Right kidney (tissue), 1 donor: ENCODE measurements around the gene WBP1.
A peak's percentile ranks its signal among the peaks of the same experiment; 100 is the strongest.
"Not testable (repeated sequence)": the region's sequence is repeated elsewhere in the genome, so short reads cannot be mapped to it uniquely, and the experiment has no call there.

Source experiments
- DNase-seq: peaks from one replicate; pipeline ENCODE4 v3.0.0-alpha.2; 2016

WBP1 gene

GRCh38 chr2:74481431-74481830, 23.2 kb downstream of the WBP1 start:
- no peak for DNase-seq

- DNase-seq, result peak; percentile 94
Observed at GRCh38 chr2:74481961-74482800, 23.9 kb downstream of the WBP1 start.

DNA sequence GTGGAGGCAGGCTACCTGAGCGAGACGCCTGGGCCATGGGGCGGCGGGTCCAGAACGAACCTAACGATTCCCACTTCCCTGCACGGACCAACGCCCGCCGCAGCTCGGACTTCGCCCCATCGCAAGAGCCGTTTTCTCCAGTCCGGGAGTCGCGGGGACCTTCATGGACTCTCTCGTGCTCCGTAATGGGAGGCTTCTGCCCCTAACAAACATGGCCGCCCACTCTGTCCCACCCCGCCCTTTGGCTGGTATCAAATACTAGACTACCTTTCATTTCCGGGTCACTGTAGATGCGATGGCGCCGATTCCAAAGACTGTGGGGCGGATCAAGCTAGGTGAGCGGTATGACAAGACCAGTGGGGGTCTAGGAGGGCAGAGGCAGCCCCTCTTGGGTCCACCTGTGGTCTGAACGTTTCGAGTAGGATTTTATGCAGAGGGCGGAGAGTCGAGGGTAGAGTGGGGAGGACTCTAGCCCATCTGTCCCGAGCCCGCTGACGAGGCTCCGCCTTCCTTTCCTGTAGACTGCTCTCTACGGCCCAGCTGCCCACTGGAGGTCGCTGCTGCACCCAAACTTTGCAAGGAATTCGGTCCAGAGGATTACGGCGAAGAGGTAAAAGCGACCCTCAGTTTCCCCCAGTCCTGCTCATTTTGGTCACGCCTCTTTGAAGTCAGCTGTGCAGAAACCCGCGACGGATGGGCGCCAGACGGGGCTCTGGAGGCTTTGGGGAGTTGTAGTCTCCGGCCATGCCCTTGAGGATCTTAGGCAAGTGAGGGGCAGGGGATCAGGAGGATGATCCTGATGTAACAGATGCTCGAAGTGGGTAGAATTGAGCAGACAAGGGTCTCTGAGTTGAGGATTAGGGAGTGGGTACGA, 24.8 kb downstream of the WBP1 start, which contains the start of the genes CCDC142 and TTC31:
TSS of gene CCDC142 (minus strand) at position 198 of the 874 bp plus-strand sequence. CDS start at position 37, 161 bp downstream.
TSS of gene TTC31 (plus strand) at position 281 of the 874 bp plus-strand sequence. CDS start at position 296, 15 bp downstream.
- DNase-seq, result peak; percentile 99

DNA sequence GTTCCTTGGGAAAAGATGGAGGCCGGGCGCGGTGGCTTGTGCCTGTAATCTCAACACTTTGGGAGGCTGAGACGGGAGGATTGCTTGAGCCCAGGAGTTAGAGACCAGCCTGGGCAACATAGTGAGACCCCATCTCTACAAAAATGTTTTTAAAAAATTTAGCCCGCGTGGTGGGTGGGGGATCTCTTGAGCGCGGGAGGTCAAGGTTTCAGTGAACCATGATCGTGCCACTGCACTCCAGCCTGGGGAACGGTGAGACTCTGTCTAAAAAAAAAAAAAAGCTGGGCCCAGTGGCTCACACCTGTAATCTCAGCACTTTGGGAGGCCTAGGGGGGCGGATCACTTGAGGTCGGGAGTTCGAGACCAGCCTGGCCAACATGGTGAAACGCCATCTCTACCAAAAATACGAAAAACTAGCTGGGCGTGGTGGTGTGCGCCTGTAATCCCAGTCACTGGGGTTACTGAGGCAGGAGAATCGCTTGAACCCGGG, 25.5 kb downstream of the WBP1 start:
- not testable (repeated sequence) for DNase-seq

- no peak for DNase-seq
Observed at GRCh38 chr2:74486141-74486540, 27.9 kb downstream of the WBP1 start.

GRCh38 chr2:74488643-74489481, 30.6 kb downstream of the WBP1 start:
- DNase-seq, result no peak

GRCh38 chr2:74489906-74490305, 31.7 kb downstream of the WBP1 start:
- DNase-seq, result no peak

- DNase-seq, result no peak
Observed at GRCh38 chr2:74491648-74492544, 33.7 kb downstream of the WBP1 start.

GRCh38 chr2:74493546-74493945, 35.3 kb downstream of the WBP1 start:
- no peak for DNase-seq

DNA sequence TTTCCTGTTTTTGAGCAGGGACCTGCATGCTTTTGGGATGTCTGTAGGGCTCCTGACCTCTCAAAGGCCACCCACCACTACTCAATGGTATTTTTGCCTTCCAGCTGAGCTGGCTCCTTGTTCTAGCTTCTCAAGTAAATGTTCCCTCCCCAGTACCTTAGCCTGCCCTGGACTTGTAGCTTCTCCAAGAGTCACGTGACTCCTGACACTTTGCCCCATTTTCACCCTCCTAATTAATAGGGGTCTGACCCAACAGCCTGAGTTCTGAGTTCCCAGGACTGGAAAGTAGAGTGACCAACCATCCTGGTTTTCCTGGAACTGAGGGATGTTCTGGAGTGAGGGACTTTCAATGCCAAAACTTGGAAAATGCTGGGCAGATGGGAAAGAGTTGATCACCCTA, 37.2 kb downstream of the WBP1 start:
- no peak for DNase-seq

- DNase-seq, result no peak
Observed at GRCh38 chr2:74496997-74497776, 38.9 kb downstream of the WBP1 start.

DNA sequence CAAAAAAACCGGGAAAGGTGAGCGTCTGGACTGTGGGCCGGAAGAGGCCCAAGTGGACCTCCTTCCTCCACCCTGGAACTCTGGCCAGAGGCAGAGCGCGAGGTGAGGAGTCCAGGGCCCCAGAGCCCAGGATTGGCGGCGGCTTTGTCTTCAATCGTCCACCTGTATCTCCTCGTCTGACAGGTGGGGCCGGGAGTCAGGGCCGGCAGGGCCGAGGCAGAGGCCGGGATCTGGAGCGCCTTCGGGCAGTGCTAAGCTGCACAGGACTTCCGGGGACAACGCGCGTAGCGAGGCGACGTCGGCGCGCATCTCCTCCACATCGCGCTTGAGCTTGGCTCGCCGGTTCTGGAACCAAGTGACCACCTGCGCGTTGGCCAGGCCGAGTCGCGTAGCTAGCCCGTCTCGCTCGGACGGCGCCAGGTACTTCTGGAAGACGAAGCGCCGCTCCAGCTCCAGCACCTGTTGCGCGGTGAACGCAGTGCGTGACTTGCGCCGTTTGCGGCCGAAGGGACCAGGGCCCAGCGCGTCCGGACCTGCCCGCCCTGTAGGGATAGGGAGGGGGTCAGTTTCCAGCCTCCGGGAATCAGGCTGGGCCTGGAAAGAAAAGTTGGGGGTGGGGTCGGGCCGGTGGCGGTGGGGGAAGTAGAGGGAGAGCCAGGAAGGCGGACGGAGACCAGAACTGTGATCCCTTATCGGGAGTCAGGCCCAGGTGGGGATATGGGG, 39.7 kb downstream of the WBP1 start:
- DNase-seq, result peak; percentile 71

DNA sequence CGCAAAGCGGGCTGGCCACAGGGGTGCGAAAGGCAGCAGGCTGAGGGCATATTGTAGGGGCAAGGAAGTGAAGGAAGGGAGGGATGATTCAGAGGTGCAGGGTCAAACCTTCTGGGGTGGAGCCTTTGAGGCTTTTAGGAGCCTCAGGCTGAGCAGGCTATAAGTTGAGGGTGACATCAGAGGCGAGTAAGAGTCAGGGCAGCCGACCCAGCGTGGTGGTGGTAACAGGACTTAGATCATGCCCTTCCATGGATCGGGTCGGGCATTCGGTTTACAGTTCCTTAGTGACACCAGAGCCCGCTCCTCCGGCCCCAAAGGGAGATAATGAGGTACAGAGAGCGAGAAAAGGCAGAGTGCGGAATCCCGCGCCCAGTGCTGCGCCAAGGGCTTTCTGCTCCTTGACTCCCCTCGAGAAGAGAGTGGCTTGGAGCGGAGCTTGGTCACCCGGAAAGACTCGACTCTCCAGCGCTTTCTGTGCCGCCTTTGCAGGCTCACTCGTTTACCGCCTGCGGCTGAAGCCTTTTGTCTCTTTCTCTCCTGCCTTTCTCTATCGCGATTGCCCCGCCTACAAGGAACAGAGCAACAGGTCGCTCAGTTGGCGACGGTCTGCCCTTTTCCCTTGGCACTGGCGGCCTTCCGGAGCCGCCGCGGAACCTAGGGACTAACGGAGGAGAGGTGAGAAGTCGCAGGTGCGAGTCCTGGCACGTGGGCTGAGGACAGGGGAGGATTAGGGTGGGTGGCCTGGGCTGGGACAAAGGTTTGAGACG, 40.4 kb downstream of the WBP1 start:
- peak; percentile 79 for DNase-seq

- DNase-seq, result peak; percentile 80
Observed at GRCh38 chr2:74499267-74499939, 41.2 kb downstream of the WBP1 start, which contains the start of gene LBX2. Gene LBX2, minus strand, starts transcription at chr2:74499603. Its CDS starts 66 bp downstream, at chr2:74499537.

DNA sequence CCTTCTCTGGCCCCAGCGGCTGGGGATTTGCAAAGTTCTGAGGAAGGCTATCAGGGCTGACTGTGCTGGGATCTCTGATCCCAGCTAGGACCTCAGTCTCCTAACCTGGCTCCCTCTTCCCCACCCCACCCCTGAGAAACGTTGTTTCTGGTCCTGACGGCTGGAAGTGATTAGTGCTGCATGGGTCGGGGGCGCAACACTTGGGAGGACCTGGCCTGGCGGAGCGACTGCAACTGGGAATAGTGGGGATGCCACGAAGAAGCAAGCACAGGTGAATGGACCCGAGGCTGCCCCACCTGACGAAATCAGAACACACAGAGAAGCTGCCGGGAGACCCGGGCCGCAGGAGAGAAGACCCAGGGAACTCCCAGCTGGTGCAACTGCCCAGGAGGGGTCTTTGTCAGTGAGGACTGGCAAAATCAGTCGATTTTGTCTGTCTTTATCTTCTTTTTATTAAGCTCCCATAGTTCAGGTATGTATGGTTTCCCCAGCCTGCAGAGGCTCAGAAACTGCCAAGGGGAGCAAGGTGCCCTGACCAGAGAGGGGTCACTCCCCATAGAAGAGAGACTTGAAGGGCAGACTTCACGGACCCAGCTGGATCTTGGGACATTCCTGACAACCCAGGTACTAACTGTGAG, 41.8 kb downstream of the WBP1 start:
- DNase-seq, result no peak

DNA sequence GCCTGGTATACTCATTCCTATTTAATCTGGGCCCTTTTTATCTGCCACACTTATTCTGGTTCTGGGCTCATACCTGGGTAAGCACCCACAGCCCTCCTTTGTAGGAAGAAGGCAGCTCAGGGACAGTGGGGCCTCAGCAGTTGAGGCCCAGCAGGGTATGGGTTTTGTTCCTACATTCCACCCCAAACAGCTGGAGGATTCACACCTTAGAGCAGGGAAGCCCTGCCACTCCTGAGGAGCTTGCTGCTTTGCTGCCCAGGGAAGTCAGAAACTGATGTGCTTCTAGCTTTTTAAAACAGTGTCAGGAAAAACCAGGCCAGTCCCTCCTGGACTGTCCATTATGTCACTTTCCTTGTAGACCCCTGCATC, 42.3 kb downstream of the WBP1 start:
- no peak for DNase-seq

DNA sequence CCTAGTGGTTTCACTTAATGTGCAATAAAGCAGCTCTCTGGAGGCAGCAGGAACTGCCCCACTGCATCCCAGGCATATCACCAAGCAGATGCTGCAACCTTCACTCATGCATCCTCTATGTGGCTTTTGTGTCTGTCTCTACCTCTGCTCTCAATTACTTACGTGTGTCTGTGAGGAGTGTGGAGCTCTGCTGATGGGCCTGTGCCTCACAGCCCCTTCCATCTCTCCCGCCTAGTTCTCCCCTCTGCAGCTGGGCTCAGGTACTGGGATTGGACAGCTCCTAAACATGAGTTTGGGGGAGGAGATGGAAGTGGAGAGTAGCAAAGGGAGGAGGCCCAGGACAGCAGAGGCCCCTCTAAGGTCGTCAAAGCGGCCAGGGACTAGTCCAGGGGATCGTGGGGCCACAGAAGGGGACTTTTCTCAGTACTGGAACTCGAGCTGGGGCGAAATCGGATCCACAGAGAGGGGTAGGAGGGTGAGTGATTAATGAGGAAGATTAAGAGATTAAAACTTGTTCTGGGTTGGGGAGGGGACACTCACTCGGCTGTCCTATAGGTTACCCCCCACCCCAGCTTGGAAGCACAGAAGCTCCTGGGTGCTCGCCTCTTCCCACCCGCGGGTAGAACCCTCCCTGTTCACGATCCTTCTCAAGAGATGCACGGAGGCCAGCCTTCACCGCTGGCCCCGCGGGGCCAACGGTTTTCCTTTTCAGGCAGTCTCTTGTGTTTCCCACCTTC, 43.3 kb downstream of the WBP1 start:
- peak; percentile 55 for DNase-seq
